ENCODE measurements around the gene R3HDM2. TPM values are rescaled to one million over a fixed set of nuclear protein-coding genes. Genes with fewer than 3 reads are reported as not detected.

Gene R3HDM2
- total and polyA plus RNA-seq, 2 of the 13 experiments (the other 11 are each of a cell fraction or from before 2014, with no cell fraction given) = 11.1 to 23.5 TPM

DNA sequence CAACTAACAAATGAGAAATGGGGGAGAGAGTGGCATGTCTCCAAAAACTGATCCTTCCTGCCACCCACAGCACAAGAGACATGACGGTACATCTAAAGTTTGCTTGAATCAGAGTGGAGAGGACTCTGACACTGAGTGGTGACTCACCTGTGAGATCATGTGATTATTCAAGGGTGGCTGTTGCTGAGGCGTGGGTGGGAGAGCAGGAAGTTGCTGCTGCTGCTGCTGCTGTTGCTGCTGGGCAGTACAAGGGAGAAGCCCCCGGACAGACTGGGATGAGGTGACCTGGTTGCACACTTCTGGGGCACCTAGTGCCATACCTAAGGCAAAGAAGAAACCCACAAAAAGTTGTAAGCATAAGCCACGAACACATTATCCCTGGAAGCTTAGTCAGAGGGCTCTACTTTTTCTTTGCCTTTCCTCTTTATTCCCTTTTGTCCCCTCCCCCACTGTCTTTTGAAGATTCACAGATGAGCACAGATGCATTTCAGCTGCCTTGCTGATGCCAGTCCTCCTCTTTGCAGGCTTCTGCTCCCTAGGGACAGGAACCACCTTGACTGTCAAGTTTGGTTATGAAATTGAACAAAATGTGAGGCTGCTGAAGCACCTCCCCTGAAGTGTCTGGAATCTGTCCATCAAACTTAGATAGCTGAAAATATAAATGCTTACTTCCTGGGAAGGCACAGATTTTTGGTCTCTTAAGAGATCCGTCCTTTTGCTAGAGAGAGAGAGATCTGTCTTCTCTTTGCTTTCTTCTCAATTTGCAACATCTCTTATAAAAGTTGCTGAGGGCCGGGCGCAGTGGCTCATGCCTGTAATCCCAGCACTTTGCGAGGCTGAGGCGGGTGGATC lies 150.4 kb downstream of the R3HDM2 start (continued):
- peak; percentile 53 for TF ChIP-seq GATAD2A (CRISPR knock-in tag; IDR thresholded peaks at IDR 0.05)
- no peak for TF ChIP-seq PCBP1 (IDR thresholded peaks at IDR 0.05; ENCODE audit: borderline replicate concordance, low read depth, low read length)
- TF ChIP-seq JUND (CRISPR knock-in tag; IDR thresholded peaks at IDR 0.05) = peak; percentile 82
- peak; percentile 85 for TF ChIP-seq ELF3 (CRISPR knock-in tag; IDR thresholded peaks at IDR 0.05)
- no peak for TF ChIP-seq STAT6 (CRISPR knock-in tag; IDR thresholded peaks at IDR 0.05; ENCODE audit: borderline replicate concordance)
- peak; percentile 64 for TF ChIP-seq ZNF687 (CRISPR knock-in tag; IDR thresholded peaks at IDR 0.05)
- no peak for TF ChIP-seq ARNT2 (CRISPR knock-in tag; IDR thresholded peaks at IDR 0.05; ENCODE audit: low read depth)
- TF ChIP-seq ZNF205 (CRISPR knock-in tag; IDR thresholded peaks at IDR 0.05) = no peak
- TF ChIP-seq ZNF660 (CRISPR knock-in tag; IDR thresholded peaks at IDR 0.05; ENCODE audit: borderline replicate concordance, low read depth) = no peak
